HG03045 (cell line): Measurements from ENCODE around the gene STK17A.
"Not testable (repeated sequence)": the region's sequence is repeated elsewhere in the genome, so short reads cannot be mapped to it uniquely, and the experiment has no call there.

Experiments
- ATAC-seq: cut with Tn5 transposase; IDR thresholded peaks from one replicate; pipeline ENCODE4 v1.9.1; 2021; ENCODE audit warnings: mild to moderate bottlenecking, moderate library complexity; ENCODE audit not compliant: unreplicated experiment

Gene STK17A

GRCh38 chr7:43653891-43654504, 71.1 kb downstream of the STK17A start:
- no peak for ATAC-seq

GRCh38 chr7:43655584-43655983, 72.7 kb downstream of the STK17A start:
- ATAC-seq = no peak

- no peak for ATAC-seq
Observed at GRCh38 chr7:43656997-43657396, 74.1 kb downstream of the STK17A start.

- ATAC-seq = no peak
Observed at GRCh38 chr7:43658718-43659548, 76.0 kb downstream of the STK17A start.

- ATAC-seq = no peak
Observed at GRCh38 chr7:43659549-43659896, 76.6 kb downstream of the STK17A start.

- ATAC-seq = no peak
Observed at GRCh38 chr7:43660141-43660540, 77.2 kb downstream of the STK17A start.

- ATAC-seq = no peak
Observed at GRCh38 chr7:43664681-43665080, 81.8 kb downstream of the STK17A start.

GRCh38 chr7:43666938-43667337, 84.0 kb downstream of the STK17A start:
- ATAC-seq = no peak

GRCh38 chr7:43668035-43668434, 85.1 kb downstream of the STK17A start:
- ATAC-seq = no peak

GRCh38 chr7:43669286-43670081, 86.6 kb downstream of the STK17A start:
- ATAC-seq = no peak

GRCh38 chr7:43671521-43671920, 88.6 kb downstream of the STK17A start:
- ATAC-seq = no peak

- not testable (repeated sequence) for ATAC-seq
Observed at GRCh38 chr7:43673243-43673976, 90.5 kb downstream of the STK17A start.

- no peak for ATAC-seq
Observed at GRCh38 chr7:43674559-43675436, 91.9 kb downstream of the STK17A start.
